Kidney (tissue), 14 donors: Measurements from ENCODE around the gene PCNX3. TPM values are rescaled to one million over a fixed set of nuclear protein-coding genes. Genes with fewer than 3 reads are reported as not detected.
A peak's percentile ranks its signal among the peaks of the same experiment; 100 is the strongest.

ENCODE experiments used
- DNase-seq, 5 donors: peaks; one replicate each; pipeline ENCODE4 v3.0.0-alpha.2; 2013 to 2020
- FAIRE-seq: peaks from 2 replicates; lab custom pipeline; 2012; peaks lifted over from hg19 to GRCh38; lab: Jason Lieb, UNC
- H3K27ac ChIP-seq, 2 donors: one replicate each; pipeline ENCODE4 v1.7.0; 2013; ENCODE audit warnings: low read depth in 2 of 2, low read length in 2 of 2, inconsistent platforms in 1 of 2
- H3K27me3 ChIP-seq: one replicate; pipeline ENCODE4 v1.7.1; 2013; ENCODE audit warnings: low read length, inconsistent platforms; ENCODE audit not compliant: control insufficient read depth, insufficient read depth
- H3K36me3 ChIP-seq, 3 donors: one replicate each; pipeline versions ENCODE4 v1.7.0 to v1.7.1; 2013; ENCODE audit warnings: low read length in 3 of 3, control low read depth in 1 of 3, inconsistent platforms in 1 of 3; ENCODE audit not compliant: insufficient read depth in 3 of 3, control insufficient read depth in 2 of 3
- H3K4me1 ChIP-seq, 3 donors: one replicate each; pipeline versions ENCODE4 v1.7.0 to v1.7.1; 2013; ENCODE audit warnings: low read length in 3 of 3, inconsistent platforms in 1 of 3, low read depth in 1 of 3; ENCODE audit not compliant: control insufficient read depth in 2 of 3, insufficient read depth in 2 of 3
- H3K4me3 ChIP-seq, 3 donors: one replicate each; pipeline versions ENCODE4 v1.7.0 to v1.8.1; 2013; ENCODE audit warnings: low read length in 3 of 3, control low read depth in 1 of 3, inconsistent platforms in 1 of 3
- H3K9ac ChIP-seq, 3 donors: one replicate each; pipeline versions ENCODE4 v1.7.0 to v1.7.1; 2013; ENCODE audit warnings: low read length in 3 of 3, control low read depth in 1 of 3, inconsistent platforms in 1 of 3
- H3K9me3 ChIP-seq, 3 donors: one replicate each; pipeline versions ENCODE4 v1.7.0 to v1.7.1; 2013; ENCODE audit warnings: low read length in 3 of 3, control low read depth in 1 of 3, inconsistent platforms in 1 of 3; ENCODE audit not compliant: control insufficient read depth in 2 of 3, insufficient read depth in 1 of 3
- intact Hi-C: fragments of 100-400 bp; cut with DNase I; formaldehyde crosslinking; loops from one replicate; pipeline ENCODE4 v1.11.1; 2022
- polyA plus RNA-seq: library from polyadenylated mRNA; stranded (reverse); fragments of 350-450 nt; fragmentation: Illumina TruSeq; extraction: RNeasy Lipid Tissue Mini Kit (QIAGEN cat#74804); gene quantifications from one replicate; pipeline ENCODE4 v1.2.3, GENCODE V29; 2014; ENCODE audit warnings: low read depth, low replicate concordance; ENCODE audit not compliant: insufficient read depth
- total RNA-seq: library from RNA; stranded (reverse); fragmentation: NEBNext Ultra II Directional; extraction: Animal tissue kit (Norgen Biotek cat#: 25700); gene quantifications from one replicate; pipeline ENCODE4 v1.2.1, GENCODE V29; 2021
- TF ChIP-seq, protein P1 (sequence below): IDR thresholded peaks from 3 replicates; pipeline ENCODE4 v1.5.1; 2012; ENCODE audit warnings: mild to moderate bottlenecking, moderate library complexity, borderline replicate concordance; ENCODE audit not compliant: insufficient read depth; ENCODE audit errors: extremely low read depth
- donor health status: control.
- donor health status: control.
- donor health status: control.
- donor health status: control.
- donor health status: control.
- donor health status: DM: yes; HTN: yes; CAD: no.
- donor health status: Normal renal cell carcinoma (clear cell type).

The PCNX3 gene
- total and polyA plus RNA-seq, 2 donors from 2014 or later, result 13.6 to 44.4 TPM

DNA sequence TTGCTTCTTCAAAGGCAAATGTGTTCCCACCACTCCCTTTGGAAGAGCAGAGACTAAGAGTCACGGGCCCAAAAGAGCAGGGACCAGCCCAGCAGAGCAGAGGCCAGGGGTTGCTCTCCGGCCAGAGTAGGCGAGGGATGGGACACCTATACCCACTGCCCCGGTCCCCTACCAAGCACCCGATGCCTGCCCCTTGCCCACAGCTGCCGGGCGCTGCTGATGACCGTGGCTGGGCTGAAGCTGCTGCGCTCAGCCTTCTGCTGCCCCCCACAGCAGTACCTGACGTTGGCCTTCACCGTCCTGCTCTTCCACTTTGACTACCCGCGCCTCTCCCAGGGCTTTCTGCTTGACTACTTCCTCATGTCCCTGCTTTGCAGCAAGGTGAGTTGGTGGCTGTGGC is 11.6 kb downstream of the PCNX3 start:
- Histone ChIP-seq H3K9ac (no peak overlapping the region), H3K4me1 (no peaks in the 10 kb centered on the region), H3K36me3 (peaks cover 2 to 36% (median 31%) of the 10 kb centered on the region in 3 donors), H3K27ac (no peak overlapping the region), H3K9me3 (no peaks in the 10 kb centered on the region), H3K27me3 (no peaks in the 10 kb centered on the region), H3K4me3 (no peak overlapping the region)
- no peak for DNase-seq
- TF ChIP-seq, protein P1, sequence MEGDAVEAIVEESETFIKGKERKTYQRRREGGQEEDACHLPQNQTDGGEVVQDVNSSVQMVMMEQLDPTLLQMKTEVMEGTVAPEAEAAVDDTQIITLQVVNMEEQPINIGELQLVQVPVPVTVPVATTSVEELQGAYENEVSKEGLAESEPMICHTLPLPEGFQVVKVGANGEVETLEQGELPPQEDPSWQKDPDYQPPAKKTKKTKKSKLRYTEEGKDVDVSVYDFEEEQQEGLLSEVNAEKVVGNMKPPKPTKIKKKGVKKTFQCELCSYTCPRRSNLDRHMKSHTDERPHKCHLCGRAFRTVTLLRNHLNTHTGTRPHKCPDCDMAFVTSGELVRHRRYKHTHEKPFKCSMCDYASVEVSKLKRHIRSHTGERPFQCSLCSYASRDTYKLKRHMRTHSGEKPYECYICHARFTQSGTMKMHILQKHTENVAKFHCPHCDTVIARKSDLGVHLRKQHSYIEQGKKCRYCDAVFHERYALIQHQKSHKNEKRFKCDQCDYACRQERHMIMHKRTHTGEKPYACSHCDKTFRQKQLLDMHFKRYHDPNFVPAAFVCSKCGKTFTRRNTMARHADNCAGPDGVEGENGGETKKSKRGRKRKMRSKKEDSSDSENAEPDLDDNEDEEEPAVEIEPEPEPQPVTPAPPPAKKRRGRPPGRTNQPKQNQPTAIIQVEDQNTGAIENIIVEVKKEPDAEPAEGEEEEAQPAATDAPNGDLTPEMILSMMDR, result no peak
- intact Hi-C loops, result no loop called here
- no peak for FAIRE-seq

DNA sequence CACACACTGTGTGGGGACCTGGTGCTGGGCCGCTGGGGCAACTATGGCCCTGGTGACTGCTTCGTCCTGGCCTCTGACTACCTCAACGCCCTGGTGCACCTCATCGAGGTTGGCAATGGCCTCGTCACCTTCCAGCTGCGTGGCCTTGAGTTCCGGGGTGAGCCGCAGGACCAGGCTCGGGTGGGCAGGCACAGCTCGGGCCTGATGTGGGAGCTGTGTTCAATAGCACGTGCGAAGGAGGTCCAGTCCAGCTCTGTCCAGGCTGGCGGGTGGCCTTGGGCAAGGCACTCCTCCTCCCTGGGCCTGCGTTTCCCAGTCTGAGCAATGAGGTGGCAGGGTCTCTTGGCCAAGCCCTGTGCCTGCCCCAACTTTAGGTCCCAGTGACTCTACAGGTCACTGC is 14.0 kb downstream of the PCNX3 start:
- no peaks in the 10 kb centered on the region for H3K9me3 ChIP-seq
- H3K27me3 ChIP-seq, result no peaks in the 10 kb centered on the region
- H3K4me3 ChIP-seq, result no peak overlapping the region
- TF ChIP-seq, protein P1, result no peak
- no peaks in the 10 kb centered on the region for H3K4me1 ChIP-seq
- H3K36me3 ChIP-seq, result peaks cover 3 to 38% (median 35%) of the 10 kb centered on the region in 3 donors
- intact Hi-C loops, result no loop called here
- FAIRE-seq (no peak), DNase-seq (peak in 1 of 5 donors; percentile 34)
- H3K27ac ChIP-seq, result no peak overlapping the region
- H3K9ac ChIP-seq, result no peak overlapping the region

DNA sequence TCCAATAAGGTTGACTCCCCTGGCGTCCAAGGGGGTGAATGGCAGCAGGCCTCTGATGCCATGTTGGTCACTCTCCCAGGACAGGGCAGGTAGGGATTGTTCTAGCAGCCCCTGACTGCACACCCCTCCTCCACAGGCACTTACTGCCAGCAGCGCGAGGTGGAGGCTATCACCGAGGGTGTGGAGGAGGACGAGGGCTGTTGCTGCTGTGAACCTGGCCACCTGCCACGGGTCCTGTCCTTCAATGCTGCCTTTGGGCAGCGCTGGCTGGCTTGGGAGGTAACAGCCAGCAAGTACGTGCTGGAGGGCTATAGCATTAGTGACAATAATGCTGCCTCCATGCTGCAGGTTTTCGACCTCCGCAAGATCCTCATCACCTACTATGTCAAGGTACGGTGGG is 14.6 kb downstream of the PCNX3 start:
- FAIRE-seq (no peak), DNase-seq (no peak)
- H3K4me1 ChIP-seq, result no peaks in the 10 kb centered on the region
- H3K27ac ChIP-seq, result no peak overlapping the region
- intact Hi-C loops, result no loop called here
- H3K36me3 ChIP-seq, result peaks cover 5 to 44% (median 42%) of the 10 kb centered on the region in 3 donors
- no peak overlapping the region for H3K4me3 ChIP-seq
- H3K9ac ChIP-seq, result no peak overlapping the region
- no peaks in the 10 kb centered on the region for H3K9me3 ChIP-seq
- TF ChIP-seq, protein P1, result no peak
- H3K27me3 ChIP-seq, result no peaks in the 10 kb centered on the region

DNA sequence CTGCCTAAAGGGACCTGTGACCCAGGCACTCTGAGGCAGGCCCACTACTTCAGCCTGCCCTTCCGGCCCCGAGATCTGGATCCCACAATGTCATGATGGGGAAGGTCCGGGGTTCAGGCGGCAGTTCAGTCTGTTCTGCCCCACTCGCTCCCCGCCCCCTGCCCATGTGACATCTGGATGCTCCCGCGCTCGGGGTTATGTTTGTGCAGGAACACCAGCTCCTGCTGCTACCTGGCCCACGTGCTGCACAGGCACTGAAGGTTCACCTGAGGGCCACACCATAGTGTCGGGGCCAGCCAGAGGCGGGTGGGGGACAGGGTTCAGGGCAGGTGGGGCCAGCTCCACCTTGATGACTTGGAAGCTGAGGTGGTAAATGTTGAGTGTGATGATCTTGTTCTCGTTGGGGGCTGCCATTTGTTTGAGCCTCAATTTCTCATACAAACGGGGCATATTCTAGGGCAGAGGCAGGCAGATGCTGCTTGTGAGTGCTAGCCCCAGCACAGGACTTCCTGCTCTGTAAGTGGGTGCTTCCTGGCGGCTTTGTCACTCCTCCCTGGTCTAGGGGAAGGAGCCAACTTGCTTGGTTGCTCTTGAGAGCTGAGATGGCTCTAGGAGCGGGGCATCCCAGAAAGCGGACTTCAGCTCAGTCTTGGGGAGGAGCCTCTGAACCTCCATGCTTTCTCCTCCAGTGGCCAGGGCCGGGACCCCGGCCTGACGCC is 18.0 kb downstream of the PCNX3 start:
- Histone ChIP-seq H3K4me1 (peaks cover 0 to 9% (median 0%) of the 10 kb centered on the region in 3 donors), H3K4me3 (no peak overlapping the region), H3K9me3 (no peaks in the 10 kb centered on the region), H3K36me3 (peaks cover 4 to 37% (median 36%) of the 10 kb centered on the region in 3 donors), H3K27ac (no peak overlapping the region), H3K9ac (no peak overlapping the region), H3K27me3 (no peaks in the 10 kb centered on the region)
- no peak for FAIRE-seq
- no peak for DNase-seq
- intact Hi-C loops, result no loop called here
- TF ChIP-seq, protein P1, result no peak
